HL-60 (cell line): Measurements from ENCODE around the gene ARRB1.
"Not testable (repeated sequence)": the region's sequence is repeated elsewhere in the genome, so short reads cannot be mapped to it uniquely, and the experiment has no call there.

Experiments
- DNase-seq, 2 experiments: peaks; one replicate each; pipeline ENCODE4 v3.0.0-alpha.2; 2010 to 2020; ENCODE audit warnings: low read depth in 1 of 2, low spot score in 1 of 2
- H3K27ac ChIP-seq: fragments of 250-450 bp; sonication (Bioruptor Pico); replicated peaks from 2 replicates; pipeline ENCODE4 v1.5.1; 2020; ENCODE audit warnings: mild to moderate bottlenecking, moderate library complexity
- H3K27me3 ChIP-seq: fragments of 250-450 bp; sonication (Bioruptor Pico); 2 replicates; pipeline ENCODE4 v1.5.1; 2021; ENCODE audit warnings: mild to moderate bottlenecking, moderate library complexity; ENCODE audit not compliant: insufficient read depth, poor library complexity, severe bottlenecking
- H3K4me3 ChIP-seq: replicated peaks from 2 replicates; pipeline ENCODE4 v1.5.1; 2011; ENCODE audit warnings: mild to moderate bottlenecking, control low read depth, low read length; ENCODE audit not compliant: insufficient read depth
- GABPA ChIP-seq: IDR thresholded peaks from 2 replicates; pipeline ENCODE4 v1.6.1; 2012; ENCODE audit warnings: low read depth
- POLR2AphosphoS5 ChIP-seq: IDR thresholded peaks from 2 replicates; pipeline ENCODE4 v1.6.1; 2012; ENCODE audit warnings: low read depth
- SPI1 ChIP-seq: IDR thresholded peaks from 2 replicates; pipeline ENCODE4 v1.6.1; 2012; ENCODE audit warnings: low read depth, mild to moderate bottlenecking, borderline replicate concordance
- TF ChIP-seq, protein P1 (sequence below): IDR thresholded peaks from 2 replicates; pipeline ENCODE4 v1.6.1; 2012; ENCODE audit warnings: low read depth; ENCODE audit not compliant: insufficient replicate concordance
- TF ChIP-seq, protein P2 (sequence below): IDR thresholded peaks from one replicate; pipeline ENCODE4 v1.5.1; 2011; ENCODE audit warnings: low read length, control low read depth, inconsistent platforms; ENCODE audit not compliant: insufficient read depth

ARRB1 gene

DNA sequence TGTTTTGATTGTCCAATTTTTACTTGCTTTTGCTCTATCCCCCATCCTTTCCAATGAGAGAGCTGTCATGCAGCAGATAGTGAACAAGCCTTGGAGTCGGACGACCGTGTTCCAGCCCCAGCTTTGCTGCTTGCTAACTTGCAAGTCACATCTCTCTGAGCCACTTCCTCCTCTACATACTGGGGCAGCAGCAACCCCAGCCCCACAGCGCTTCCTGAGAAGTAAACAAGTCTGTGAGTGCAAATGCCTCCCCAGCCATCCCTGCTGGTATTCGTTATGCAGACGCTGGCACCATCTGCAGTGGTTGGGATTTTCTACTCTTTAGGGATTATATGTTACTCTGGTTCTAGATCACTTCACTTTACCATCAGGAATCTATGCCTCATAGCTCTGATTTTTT is 75.9 kb downstream of the ARRB1 start:
- TF ChIP-seq, protein P1, sequence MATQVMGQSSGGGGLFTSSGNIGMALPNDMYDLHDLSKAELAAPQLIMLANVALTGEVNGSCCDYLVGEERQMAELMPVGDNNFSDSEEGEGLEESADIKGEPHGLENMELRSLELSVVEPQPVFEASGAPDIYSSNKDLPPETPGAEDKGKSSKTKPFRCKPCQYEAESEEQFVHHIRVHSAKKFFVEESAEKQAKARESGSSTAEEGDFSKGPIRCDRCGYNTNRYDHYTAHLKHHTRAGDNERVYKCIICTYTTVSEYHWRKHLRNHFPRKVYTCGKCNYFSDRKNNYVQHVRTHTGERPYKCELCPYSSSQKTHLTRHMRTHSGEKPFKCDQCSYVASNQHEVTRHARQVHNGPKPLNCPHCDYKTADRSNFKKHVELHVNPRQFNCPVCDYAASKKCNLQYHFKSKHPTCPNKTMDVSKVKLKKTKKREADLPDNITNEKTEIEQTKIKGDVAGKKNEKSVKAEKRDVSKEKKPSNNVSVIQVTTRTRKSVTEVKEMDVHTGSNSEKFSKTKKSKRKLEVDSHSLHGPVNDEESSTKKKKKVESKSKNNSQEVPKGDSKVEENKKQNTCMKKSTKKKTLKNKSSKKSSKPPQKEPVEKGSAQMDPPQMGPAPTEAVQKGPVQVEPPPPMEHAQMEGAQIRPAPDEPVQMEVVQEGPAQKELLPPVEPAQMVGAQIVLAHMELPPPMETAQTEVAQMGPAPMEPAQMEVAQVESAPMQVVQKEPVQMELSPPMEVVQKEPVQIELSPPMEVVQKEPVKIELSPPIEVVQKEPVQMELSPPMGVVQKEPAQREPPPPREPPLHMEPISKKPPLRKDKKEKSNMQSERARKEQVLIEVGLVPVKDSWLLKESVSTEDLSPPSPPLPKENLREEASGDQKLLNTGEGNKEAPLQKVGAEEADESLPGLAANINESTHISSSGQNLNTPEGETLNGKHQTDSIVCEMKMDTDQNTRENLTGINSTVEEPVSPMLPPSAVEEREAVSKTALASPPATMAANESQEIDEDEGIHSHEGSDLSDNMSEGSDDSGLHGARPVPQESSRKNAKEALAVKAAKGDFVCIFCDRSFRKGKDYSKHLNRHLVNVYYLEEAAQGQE: no peak
- TF ChIP-seq SPI1 (peak; percentile 92), GABPA (no peak)
- TF ChIP-seq, protein P2, sequence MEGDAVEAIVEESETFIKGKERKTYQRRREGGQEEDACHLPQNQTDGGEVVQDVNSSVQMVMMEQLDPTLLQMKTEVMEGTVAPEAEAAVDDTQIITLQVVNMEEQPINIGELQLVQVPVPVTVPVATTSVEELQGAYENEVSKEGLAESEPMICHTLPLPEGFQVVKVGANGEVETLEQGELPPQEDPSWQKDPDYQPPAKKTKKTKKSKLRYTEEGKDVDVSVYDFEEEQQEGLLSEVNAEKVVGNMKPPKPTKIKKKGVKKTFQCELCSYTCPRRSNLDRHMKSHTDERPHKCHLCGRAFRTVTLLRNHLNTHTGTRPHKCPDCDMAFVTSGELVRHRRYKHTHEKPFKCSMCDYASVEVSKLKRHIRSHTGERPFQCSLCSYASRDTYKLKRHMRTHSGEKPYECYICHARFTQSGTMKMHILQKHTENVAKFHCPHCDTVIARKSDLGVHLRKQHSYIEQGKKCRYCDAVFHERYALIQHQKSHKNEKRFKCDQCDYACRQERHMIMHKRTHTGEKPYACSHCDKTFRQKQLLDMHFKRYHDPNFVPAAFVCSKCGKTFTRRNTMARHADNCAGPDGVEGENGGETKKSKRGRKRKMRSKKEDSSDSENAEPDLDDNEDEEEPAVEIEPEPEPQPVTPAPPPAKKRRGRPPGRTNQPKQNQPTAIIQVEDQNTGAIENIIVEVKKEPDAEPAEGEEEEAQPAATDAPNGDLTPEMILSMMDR: no peak
- Histone ChIP-seq H3K27ac (peak overlapping the region; percentile 20; the same call in 1 of the 2 replicates), H3K27me3 (no peaks in the 10 kb centered on the region), H3K4me3 (no peak overlapping the region)
- peak; percentile 25 to 87 for DNase-seq

DNA sequence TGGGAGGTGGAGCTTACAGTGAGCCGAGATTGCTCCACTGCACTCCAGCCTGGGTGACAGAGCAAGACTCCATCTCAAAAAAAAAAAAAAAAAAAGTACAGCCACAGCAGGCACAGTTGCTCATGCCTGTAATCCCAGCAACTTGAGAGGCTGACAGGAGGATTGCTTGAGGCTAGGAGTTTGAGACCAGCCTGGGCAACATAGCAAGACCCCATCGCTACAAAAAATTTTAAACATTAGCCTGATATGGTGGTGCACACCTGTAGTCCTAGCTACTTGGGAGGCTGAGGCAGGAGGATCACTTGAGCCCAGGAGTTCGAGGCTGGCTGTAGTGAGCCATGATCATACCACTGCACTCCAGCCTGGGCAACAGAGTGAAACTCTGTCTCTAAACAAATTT is 76.7 kb downstream of the ARRB1 start:
- not testable (repeated sequence) for H3K27me3 ChIP-seq, H3K27ac ChIP-seq, H3K4me3 ChIP-seq, DNase-seq

DNA sequence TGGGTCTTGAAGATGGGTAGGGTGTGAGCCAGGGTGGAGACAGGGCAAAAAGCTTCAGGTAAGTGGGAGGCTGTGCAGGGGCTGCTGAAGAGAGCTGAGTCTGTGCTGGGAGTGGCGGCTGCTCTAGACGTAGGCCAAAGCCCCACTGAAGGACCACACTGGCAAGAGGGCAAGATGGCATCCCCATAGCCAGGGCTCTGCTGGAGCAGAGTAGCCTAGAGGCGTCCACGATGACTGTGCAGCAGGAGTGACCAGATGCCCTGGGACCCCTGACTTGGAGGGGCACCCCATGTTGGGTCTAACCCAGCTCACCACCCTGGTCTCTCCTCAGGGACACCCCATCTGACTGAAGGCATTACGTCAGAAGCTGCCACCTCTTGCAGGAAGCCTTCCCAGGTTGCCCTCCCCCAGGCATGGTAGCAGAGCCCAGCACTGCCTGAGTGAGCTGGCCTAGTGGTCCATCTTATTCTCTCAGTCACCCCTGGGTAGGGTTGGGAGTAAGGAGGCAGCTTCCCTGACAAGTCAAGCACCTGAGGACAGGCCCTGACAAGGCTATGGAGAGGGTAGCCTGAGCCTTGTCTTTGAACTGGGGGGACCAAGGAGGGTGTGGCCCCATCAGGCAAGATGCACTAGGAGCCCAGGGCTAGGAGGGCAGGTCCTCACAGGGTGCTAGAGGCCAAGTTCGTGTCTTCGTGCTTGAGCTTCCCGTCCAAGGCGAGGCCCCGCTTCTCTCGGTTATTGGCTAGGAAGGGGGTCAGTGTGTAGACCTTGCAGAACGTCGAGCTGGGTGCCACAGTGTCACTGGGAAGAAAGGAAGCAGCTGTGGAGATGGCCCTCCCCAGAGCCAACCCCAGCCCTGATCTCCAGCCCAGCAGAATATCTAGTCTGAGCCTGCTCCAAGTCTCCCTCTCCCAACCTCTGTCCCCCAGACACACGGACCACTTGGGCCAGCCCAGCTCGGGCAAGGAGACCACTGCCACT is 77.8 kb downstream of the ARRB1 start:
- Histone ChIP-seq H3K27me3 (no peaks in the 10 kb centered on the region), H3K27ac (no peak overlapping the region), H3K4me3 (no peak overlapping the region)
- TF ChIP-seq, protein P1: no peak
- TF ChIP-seq SPI1: no peak
- no peak for TF ChIP-seq GABPA
- TF ChIP-seq, protein P2: no peak
- no peak for TF ChIP-seq POLR2AphosphoS5
- no peak for DNase-seq

DNA sequence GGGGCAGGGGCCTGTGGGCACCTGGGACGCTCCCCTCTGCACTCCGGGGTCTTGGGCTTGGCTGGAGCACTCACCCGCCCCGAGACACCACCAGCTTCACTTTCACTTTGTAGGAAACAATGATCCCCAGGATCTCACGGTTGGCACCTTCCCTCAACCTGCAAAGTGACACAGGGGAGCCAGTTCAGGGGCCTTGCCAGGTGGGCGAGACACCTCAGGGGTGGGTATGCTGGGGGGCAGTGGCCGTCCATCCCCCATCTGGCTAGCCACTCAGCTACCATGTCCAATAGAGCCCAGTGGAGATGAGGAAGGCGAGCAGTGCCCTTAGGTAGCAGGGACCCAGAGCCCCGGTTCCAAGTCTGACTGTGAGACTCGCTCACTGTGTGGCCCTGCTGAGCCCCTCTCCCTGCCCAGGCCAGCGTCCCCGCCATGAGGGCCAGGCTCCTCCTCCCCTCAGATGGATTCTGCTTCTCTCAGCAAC is 78.6 kb downstream of the ARRB1 start:
- Histone ChIP-seq H3K27ac (no peak overlapping the region), H3K27me3 (no peaks in the 10 kb centered on the region), H3K4me3 (no peak overlapping the region)
- TF ChIP-seq, protein P1: no peak
- TF ChIP-seq SPI1 (no peak), POLR2AphosphoS5 (no peak), GABPA (no peak)
- TF ChIP-seq, protein P2: no peak
- no peak for DNase-seq
